ENCODE results near the gene SMYD3. TPM values are rescaled to one million over a fixed set of nuclear protein-coding genes. Genes with fewer than 3 reads are reported as not detected.
A peak's percentile ranks its signal among the peaks of the same experiment; 100 is the strongest.

The SMYD3 gene
- total RNA-seq, 1 donor from 2014 or later: 28.3 TPM

DNA sequence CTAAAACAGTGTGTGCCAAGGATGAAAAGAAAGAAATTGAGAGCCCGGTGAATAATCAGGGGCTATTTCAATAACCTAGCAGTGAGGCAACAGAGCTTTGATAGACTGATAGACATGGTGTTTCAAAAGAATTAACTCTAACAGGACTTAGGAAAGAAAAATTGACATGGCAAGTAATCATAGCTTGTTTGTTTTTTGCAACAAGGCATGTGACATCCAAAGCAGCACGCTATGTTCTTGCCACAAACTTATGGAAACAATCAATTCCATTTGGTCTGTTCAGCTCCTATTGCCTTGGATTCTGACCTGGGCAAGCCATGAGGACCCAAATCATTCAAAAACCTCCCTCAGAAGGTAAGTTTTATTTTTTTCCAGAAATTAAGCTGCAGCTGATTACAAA lies 608.5 kb downstream of the SMYD3 start:
- peak; percentile 27 for DNase-seq

DNA sequence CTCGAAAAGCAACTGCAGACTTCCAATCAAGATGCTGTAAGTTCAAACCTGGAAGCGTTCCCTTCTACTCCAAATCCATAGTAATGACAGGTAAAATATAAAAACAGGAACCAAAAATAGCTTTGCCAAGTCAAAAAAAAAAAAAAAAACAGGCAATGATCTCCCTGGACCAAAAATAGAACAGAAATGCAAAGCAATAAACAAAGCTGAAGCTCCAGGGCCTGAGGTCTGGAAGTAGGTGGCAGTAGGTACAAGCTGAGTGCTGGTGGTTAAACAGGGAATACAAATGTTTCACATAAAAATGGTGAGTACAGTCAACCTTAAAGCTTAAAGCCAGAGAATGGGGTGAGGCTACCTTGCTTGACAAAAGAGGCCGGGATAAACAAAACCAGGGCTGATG lies 610.8 kb downstream of the SMYD3 start:
- no peak for DNase-seq

- no peak for DNase-seq
Measured at GRCh38 chr1:245895455-245895959, 611.6 kb downstream of the SMYD3 start.

- no peak for DNase-seq
Measured at GRCh38 chr1:245894843-245895242, 612.2 kb downstream of the SMYD3 start.

GRCh38 chr1:245893025-245893424 lies 614.1 kb downstream of the SMYD3 start:
- DNase-seq: no peak

DNA sequence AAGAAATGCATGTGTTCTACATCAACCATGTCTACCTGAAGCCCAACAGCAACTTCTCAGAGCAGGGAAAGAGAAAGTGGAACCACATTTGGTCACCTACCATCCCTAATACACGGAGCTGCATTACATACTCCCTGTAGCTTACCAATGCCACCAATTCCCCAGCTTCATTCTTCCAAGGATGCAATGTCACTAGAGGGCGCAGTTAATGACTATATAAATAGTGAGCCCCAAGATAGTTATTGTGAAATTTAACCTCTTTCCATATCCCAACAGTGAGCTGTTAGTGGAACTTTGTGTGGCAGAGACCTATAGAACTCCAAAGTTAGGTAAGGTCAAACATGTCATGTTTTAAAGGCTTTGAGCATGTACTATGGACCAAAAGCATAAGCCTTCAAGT lies 618.3 kb downstream of the SMYD3 start:
- no peak for DNase-seq

- DNase-seq: no peak
Measured at GRCh38 chr1:245887829-245888228, 619.2 kb downstream of the SMYD3 start.

GRCh38 chr1:245881767-245882391 lies 625.2 kb downstream of the SMYD3 start:
- no peak for DNase-seq

GRCh38 chr1:245880754-245881403 lies 626.2 kb downstream of the SMYD3 start:
- no peak for DNase-seq

DNA sequence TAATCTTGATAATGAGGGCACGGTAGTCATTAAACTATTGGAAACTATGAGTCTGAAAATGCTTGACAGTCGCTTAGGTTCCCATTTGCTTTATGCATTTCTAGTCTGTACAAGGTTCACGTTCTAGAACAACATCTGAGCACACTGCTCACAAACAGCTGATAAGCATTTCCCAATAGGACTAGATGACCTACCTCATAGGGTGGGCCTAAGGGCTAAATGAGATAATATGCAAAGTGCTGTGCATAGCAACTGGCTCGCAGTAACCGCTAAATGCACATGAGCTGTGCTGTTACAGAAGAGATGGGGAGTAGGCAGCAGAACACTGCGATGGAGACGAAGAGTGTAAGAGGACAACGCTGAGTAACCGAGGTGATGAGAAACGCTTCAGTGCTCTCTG lies 628.0 kb downstream of the SMYD3 start:
- DNase-seq: no peak

GRCh38 chr1:245878585-245878984 lies 628.5 kb downstream of the SMYD3 start:
- no peak for DNase-seq

- DNase-seq: no peak
Measured at GRCh38 chr1:245877976-245878375, 629.1 kb downstream of the SMYD3 start.

GRCh38 chr1:245876586-245876985 lies 630.5 kb downstream of the SMYD3 start:
- DNase-seq: no peak

- no peak for DNase-seq
Measured at GRCh38 chr1:245875581-245876261, 631.4 kb downstream of the SMYD3 start.

- DNase-seq: peak; percentile 40
Measured at GRCh38 chr1:245874942-245875580, 632.0 kb downstream of the SMYD3 start.

DNA sequence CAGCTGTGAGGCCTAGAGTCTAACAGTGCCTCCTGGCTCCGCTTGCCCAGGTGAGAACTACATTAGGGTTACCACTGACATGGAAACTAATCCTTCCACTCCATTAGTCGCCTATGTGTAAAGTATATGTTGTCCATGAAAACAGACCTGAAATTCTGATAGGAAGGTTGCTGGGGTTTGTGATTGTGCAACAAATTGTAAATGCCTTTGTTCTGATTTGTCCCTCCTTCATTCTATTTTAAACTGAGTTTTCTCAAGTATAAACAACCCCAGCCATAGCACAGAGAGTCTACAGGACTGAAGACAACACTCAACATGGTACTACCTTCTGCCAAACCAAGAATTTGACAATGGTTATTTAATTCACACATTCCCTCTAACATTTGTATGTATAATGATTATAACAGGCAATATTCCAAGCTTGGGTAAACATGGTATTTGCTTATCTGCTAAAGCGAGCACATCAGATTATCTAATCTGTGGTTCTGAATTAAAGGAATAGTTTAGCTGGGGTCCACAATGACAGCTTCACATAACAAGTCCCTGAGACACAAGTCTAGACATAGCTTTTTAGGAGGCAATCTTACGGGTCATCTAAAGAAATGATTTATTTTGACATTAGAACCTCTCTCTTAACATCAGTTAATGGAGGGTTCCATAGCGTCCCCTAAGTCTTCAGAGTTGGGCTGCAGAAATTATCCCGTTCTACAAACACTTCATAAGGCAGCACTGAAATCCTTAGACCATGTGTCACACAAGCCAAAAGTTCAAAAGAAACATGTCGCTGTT lies 633.0 kb downstream of the SMYD3 start:
- DNase-seq: no peak

DNA sequence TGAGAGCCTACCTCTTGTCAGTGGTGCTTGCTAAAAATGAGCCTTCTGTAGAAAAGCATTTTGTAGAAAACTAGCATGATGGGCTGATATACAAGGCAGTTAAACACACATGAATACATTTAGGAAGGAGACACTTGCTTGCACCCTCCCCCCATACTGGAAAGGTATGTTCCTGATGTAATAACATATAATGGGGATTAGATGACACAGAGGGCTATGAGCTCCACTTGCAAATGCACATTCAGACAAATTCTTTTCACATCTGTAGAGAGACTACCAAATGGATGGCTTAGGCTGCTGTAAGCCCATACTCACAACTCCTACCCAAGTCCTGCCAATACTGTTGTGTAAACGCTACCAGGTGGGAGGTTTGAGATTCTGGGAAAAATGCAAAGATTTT lies 634.0 kb downstream of the SMYD3 start:
- no peak for DNase-seq

DNA sequence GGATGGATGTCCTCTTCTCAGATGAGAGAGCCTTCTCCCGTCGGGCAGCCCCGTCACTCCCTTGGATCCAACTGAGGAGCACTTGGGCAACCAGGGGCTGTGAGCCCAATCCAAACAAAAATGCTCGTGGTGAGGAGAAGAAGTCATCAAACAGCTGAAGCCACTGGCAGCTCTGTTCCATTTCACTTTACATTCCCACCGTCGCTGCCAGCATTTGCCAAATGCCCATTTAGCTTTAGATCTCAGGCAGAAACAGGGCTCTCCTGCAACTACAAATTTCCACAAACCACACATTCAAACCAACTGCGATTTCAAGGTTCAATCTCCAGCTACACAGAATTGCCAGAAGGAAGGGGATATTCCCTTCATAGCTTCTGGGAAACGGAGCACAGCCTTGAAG lies 634.6 kb downstream of the SMYD3 start:
- no peak for DNase-seq

DNA sequence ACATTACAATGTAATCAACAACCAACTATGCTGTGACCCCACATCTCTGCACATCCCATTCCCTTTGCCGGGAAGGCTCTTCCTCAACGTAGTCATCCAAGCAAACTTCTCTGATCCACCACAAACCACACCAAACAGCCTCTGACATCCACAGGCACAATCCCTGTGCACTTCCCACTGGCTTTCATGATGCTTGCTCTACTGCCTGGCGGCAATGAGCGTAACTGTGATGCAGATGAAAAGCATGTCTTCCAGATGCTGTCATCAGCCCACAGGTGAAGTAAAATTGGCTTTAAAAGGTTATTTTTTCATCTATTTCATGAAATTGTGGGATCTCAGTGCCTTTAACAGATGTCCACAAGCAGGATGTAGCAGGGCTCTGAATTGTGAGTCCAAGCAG lies 635.2 kb downstream of the SMYD3 start:
- DNase-seq: no peak

DNA sequence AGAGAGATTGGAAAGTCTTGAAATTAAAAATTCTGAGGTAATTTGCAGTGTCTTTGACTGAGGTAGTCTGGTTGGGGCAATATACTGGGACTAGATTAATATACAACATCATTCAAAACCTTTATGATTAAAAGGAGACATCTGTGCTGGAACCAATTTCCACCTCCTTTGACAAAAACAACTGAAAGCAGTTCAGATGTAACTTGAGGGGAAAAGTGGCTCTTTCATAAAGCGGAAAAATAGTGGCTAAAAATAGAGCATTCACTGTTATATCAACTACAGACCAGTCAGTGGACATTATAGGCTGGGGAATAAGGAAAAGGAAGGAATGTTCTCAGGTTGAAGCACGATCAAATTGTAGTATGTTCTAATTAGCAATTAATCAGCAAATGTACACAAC lies 635.9 kb downstream of the SMYD3 start:
- DNase-seq: no peak

GRCh38 chr1:245870698-245871097 lies 636.4 kb downstream of the SMYD3 start:
- DNase-seq: no peak

DNA sequence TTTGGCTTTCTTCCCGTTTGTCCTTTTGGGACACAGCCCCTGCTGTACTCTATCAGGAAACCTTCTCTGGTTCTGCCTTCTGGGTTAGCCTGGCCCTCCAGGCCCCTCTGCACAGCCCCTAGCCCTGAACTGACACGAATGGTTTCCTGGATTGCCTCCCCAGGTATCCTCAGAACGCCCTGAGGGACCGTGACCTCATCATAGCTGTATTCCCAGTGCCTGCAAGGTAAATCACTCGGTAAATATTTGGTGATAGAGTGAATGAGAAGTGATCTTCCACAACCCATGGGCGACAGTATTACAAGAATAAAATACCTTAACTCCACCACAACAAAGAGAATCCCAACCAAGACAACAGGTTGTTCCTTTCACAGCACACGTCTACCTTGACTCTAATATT lies 637.2 kb downstream of the SMYD3 start:
- no peak for DNase-seq
